ENCODE data around the gene RACK1. TPM values are rescaled to one million over a fixed set of nuclear protein-coding genes. Genes with fewer than 3 reads are reported as not detected.

RACK1 gene
- total RNA-seq, 2 donors from 2014 or later: 713 to 792 TPM

DNA sequence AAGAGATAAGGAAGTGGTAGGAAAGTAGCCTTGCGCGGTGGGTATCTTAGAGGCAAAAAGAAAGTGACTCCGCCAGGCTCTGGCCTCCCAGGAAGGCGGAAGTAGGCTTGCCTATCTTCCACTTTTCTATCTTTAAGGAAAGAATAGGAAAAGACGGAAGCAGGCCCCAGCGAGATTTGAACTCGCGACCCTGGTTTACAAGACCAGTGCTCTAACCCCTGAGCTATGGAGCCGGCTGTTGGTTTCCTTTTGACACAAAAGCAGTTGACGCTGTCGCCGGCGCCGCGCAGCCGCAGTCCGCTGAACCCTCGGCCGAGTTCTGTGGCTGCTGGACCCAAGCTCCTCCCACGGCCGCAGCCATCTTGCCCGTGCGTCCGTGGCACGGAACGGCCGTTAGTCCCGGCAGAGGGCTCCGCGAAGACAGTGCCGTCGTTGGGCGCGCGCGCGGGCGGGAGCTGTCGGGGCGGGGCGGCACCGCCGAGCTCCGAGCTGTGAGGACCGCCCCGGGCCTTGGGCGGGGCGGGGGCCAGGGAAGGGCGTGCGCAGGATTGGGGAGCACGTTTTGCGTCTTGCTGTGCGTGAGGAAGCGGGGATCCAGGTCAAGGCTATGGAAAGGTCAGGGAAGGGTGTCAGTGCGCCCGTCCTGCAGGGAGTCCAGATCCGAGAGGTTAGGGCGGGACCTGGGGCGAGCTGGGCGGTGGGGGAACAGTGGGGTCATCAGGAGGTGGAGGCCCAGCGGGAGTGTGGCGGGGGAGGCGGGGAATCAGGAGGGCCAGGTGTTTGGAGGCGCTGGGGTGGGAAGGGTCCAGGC, 52.0 kb downstream of the RACK1 start:
- ATAC-seq (peak; percentile 81 to 84), DNase-seq (peak; percentile 95)
- intact Hi-C loops (cut with DNase I): loop anchor here (1.0 to 2.0 kb wide), 3 partner anchors 15 to 31 kb away; partner anchors contain the start of gene TRIM41 (in 1 of the 2)

DNA sequence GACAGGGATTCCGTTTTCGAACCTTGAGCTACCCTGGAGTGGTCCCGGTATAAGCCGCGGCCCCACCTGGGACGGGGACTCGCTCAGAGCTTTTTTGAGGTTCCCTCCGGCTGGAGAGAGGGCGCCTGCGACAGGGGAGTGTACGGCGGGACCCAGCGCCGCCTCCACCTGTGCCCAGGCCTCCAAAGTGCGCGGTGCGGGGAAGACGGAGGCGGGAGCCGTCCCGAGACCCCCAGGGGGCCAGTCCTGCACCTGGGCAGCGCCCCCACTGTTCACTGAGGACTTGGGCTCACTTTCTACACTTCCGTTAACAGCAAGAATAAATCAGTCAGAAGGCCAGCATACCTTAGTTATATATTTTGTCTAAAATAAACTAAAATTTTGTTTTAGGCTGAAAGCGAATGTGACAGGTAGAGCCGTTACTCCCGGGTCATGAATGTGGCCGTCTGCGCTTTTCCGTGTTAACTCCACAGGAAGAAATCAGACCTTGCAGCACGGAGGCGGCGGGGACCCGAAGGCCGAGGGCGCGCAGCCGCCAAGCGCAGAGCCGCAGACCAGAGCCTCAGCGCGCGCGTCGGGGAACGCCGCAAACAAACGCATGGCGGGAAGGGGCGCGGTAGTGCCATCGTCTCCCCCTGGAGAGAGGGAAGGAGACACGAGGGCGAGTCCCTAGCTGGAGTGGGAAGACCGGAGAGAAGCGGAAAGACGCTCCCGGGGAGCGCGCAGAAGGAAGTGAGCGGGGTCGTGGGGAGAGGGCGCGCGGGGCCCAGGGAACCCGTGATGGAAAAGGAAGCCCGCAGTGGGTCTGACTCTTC, 52.8 kb downstream of the RACK1 start:
- intact Hi-C loops (cut with DNase I): loop anchor here (1.0 to 2.0 kb wide), 3 partner anchors 15 to 32 kb away; partner anchors contain the start of gene TRIM41 (in 1 of the 2)
- ATAC-seq (peak; percentile 6 to 14), DNase-seq (peak; percentile 62)

DNA sequence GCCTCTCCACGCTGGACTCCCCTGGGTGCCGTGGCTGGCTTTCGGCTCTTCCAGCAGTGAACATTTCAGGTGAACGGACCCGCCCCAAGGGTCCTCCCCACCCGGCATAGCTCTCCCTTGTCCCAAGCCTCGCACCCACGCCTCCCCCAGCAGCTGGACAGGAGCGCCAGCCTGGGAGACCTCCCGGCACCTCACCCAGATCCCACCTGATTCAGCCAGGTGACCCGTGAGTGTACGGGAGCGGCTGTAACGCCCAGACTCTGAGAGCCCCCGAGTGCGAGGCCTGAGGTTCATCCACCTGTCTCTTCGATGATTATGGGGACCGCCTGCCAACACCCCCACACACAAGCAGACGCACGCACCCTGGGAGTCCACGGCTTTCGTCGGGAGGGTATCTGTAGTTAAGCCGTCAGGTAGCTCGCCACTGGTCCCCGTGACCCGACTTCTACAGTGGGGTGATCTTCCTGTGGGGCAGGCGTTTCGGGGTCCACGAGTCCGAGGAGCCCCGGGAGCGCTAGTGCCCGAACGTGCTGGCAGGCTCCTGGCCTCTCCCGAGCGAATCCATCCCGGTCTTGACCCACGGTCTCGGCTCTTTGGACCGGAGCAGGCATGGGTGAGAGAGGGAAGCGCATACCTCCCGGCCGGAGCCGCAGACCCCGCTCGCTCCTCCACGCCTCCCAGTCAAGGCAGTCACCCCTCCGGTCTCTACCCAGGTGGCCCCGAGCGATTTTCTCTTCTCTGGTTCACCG, 53.6 kb downstream of the RACK1 start:
- ATAC-seq (no peak), DNase-seq (peak; percentile 49)
- intact Hi-C loops (cut with DNase I): loop anchor here (2.0 to 5.0 kb wide), 2 partner anchors 33 to 72 kb away; partner anchors contain the start of genes TRIM41 (in 1 of the 2) and TRIM52 (in 1 of the 2)

DNA sequence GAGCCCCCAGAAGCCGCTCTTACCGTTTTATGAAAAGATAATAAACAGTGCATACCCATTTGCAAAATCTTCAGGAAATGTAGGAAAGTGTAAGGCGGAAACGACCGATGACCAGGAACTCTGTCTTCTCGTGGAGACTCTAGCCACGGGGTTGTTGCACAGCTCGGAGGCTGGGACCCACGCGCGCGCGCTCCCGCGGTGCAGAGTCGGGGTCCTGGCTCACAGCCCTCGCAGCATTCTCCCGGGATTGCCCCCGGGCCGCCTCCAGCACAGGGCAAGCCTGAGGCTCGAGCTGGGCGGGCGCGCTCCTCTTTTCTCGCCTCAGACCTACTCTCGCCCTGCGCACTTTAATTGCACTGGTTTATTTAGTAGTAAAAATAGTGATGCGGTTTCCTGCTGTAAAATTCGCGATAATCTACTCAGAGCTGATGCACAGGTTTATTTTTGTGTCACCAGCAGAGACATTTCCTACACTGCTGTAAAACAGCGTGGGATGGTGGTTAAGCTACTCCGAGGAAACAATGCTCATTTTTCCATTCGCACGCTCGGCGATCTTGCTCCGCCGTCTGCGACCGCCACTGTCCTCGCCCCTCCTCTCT, 54.2 kb downstream of the RACK1 start:
- DNase-seq: no peak
- peak in 1 of 2 donors; percentile 4 for ATAC-seq
- intact Hi-C loops (cut with DNase I): loop anchor here in 1 of 2 donors (5.0 kb wide), 1 partner anchor 73 kb away; the partner anchor contains the start of gene TRIM52

DNA sequence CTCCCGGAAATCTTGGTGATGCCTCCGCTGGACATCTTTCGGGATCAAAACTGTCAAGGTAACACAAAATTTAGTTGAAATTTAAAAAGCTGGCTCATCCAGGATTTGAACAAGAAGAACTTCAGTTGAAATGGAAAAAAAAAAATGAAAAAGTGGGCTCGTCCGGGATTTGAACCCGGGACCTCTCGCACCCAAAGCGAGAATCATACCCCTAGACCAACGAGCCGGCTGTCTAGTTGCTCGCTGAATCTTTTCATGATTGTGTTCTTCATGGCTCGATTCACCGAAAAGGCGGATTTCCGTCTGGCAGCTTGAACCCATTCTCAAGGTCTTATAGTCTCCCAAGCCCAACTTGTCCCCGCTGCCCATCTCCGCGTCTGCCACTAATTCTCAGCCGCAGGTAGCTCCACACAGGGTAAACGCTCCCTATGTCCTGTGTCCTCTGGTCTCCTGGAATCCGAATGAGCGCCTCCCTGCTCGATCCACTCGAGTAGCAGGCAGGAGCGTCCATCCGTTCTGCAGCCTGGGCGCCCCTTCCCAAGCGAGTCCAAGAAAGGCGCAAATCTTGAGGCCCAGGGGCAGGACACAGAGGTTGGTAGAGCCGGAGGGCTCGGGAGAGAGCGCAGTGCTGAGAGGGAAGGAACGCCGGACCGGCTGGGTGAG, 54.9 kb downstream of the RACK1 start:
- ATAC-seq: peak; percentile 11 to 30
- peak; percentile 61 for DNase-seq
- intact Hi-C loops (cut with DNase I): loop anchor here in 1 of 2 donors (5.0 kb wide), 1 partner anchor 73 kb away; the partner anchor contains the start of gene TRIM52

DNA sequence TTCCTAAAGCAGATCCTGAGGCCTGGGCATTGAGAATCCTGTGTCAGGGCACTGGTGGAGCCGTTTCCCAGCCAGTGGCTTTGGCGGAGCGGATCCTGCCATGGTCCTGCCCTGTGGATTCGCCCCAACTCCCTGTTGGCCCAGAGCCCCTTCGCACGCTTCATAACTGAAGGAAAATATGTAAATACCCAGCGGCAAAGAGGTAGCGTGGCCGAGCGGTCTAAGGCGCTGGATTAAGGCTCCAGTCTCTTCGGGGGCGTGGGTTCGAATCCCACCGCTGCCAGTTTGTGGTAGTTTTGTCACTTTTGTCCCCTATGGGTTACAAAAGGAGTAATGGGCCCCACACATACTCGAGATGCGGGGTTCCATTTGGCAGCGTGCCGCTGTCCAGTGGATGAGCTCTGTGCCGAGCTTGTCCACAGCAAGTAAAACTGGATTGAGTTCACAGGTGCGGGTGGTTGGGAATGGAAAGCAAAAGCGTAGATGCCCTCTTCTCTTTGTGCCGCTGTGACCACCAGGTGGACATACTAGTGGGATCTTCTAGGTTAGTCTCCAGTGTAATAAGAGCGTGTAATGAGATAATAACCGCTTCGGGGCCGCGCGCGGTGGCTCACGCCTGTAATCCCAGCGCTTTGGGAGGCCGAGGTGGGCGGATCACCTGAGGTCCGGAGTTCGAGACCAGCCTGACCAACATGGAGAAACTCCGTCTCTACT, 56.0 kb downstream of the RACK1 start:
- ATAC-seq: peak; percentile 6 to 10
- intact Hi-C loops (cut with DNase I): loop anchor here in 1 of 2 donors (5.0 kb wide), 1 partner anchor 75 kb away; the partner anchor contains the start of gene TRIM52

DNA sequence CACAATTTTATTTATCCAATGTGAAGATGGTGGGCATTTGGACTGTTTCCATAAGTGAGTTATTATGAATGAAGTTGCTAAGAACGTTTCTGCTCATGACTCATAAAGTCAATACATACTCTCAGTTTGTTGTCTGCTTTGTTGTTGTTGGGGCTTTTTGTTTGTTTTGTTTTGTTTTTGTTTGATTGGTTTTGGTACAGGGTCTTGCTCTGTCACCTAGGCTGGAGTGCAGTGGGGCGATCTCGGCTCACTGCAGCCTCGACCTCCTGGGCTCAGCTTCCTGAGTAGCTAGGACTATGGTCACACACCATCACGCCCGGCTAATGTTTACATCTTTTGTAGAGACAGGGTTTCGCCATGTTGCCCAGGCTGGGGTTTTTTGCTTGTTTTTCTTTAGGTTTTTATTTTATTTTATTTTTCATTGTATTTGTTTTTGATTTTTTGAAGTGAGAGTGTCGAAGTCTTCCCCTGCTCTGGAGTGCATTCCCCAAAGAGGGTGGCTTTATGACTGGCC, 56.7 kb downstream of the RACK1 start:
- ATAC-seq (no peak), DNase-seq (no peak)
- intact Hi-C loops (cut with DNase I): loop anchor here in 1 of 2 donors (5.0 kb wide), 1 partner anchor 75 kb away; the partner anchor contains the start of gene TRIM52

More for the DNA sequence above, 56.0 kb downstream of the RACK1 start:
- DNase-seq: peak; percentile 82

Small RNA genes within 50 kb of the gene (microRNA-seq; reads per million reads assigned to microRNA genes)
- 0.40 to 0.54 reads per million in 2 donors for gene MIR4638

Other genes starting within 250 kb of the RACK1 start
- 10 to 100 TPM; 31.4 to 34.1 TPM for gene BTNL9, start 203.6 kb downstream of the RACK1 start, total RNA-seq
- not detected for gene OR2V1, start 112.7 kb downstream of the RACK1 start, total RNA-seq
- gene OR2V2, start 96.3 kb downstream of the RACK1 start, total RNA-seq: not detected
- 1 to 10 TPM; 5.9 to 9.0 TPM for gene TRIM7, start 38.7 kb downstream of the RACK1 start, total RNA-seq
- 10 to 100 TPM; 17.1 to 19.1 TPM for gene TRIM41, start 20.6 kb downstream of the RACK1 start, total RNA-seq
- gene TRIM52, start 17.2 kb upstream of the RACK1 start, total RNA-seq: 10 to 100 TPM in 1 of 2 donors, 1 to 10 TPM in 1; 9.8 to 10.1 TPM
- gene OR4F3, start 123.4 kb upstream of the RACK1 start, total RNA-seq: not detected